HEK293T (cell line): ENCODE data around the gene TMEM154.

ENCODE experiments used
- ARNT ChIP-seq: fragments of 450-650 bp; IDR thresholded peaks from 2 replicates; pipeline ENCODE4 v1.6.1; 2017; ENCODE audit warnings: mild to moderate bottlenecking
- BHLHE40 ChIP-seq: fragments of 450-650 bp; IDR thresholded peaks from 2 replicates; pipeline ENCODE4 v1.6.1; 2016; ENCODE audit warnings: mild to moderate bottlenecking, moderate library complexity, borderline replicate concordance
- FOXM1 ChIP-seq: fragments of 450-650 bp; IDR thresholded peaks from 2 replicates; pipeline ENCODE4 v1.6.1; 2017; ENCODE audit warnings: mild to moderate bottlenecking, borderline replicate concordance
- PKNOX1 ChIP-seq: fragments of 450-650 bp; IDR thresholded peaks from 2 replicates; pipeline ENCODE4 v1.6.1; 2016
- SP1 ChIP-seq: fragments of 450-650 bp; IDR thresholded peaks from 2 replicates; pipeline ENCODE4 v1.6.1; 2017
- TARDBP ChIP-seq: fragments of 450-650 bp; IDR thresholded peaks from 2 replicates; pipeline ENCODE4 v1.6.1; 2016
- ZNF384 ChIP-seq: fragments of 450-650 bp; IDR thresholded peaks from 2 replicates; pipeline ENCODE4 v1.6.1; 2016

GRCh38 chr4:152659806-152660205 is 20.0 kb downstream of the TMEM154 start:
- TF ChIP-seq TARDBP = no peak
- no peak for TF ChIP-seq BHLHE40
- no peak for TF ChIP-seq FOXM1
- no peak for TF ChIP-seq ZNF384
- no peak for TF ChIP-seq SP1
- TF ChIP-seq ARNT = no peak
- no peak for TF ChIP-seq PKNOX1
